NCI-H1105 (cell line): ENCODE measurements around the gene TBC1D22B.

Source experiments
- DNase-seq: peaks from one replicate; lab custom pipeline; 2025; lab: John Stamatoyannopoulos, UW

TBC1D22B gene

GRCh38 chr6:37239950-37240713 lies 17.4 kb upstream of the TBC1D22B start:
- peak; percentile 96 for DNase-seq

- DNase-seq, result no peak
Observed at GRCh38 chr6:37241131-37241530, 16.4 kb upstream of the TBC1D22B start.

- DNase-seq, result no peak
Observed at GRCh38 chr6:37241775-37242428, 15.7 kb upstream of the TBC1D22B start.

- DNase-seq, result no peak
Observed at GRCh38 chr6:37242429-37243052, 15.0 kb upstream of the TBC1D22B start.

- no peak for DNase-seq
Observed at GRCh38 chr6:37243131-37243815, 14.3 kb upstream of the TBC1D22B start.

GRCh38 chr6:37243816-37244370 lies 13.7 kb upstream of the TBC1D22B start:
- no peak for DNase-seq

- peak; percentile 96 for DNase-seq
Observed at GRCh38 chr6:37244430-37245310, 12.9 kb upstream of the TBC1D22B start.

GRCh38 chr6:37251211-37251780 lies 6.3 kb upstream of the TBC1D22B start:
- no peak for DNase-seq

GRCh38 chr6:37253486-37254007 lies 4.0 kb upstream of the TBC1D22B start:
- DNase-seq, result no peak

- no peak for DNase-seq
Observed at GRCh38 chr6:37254881-37255280, 2.7 kb upstream of the TBC1D22B start.

- DNase-seq, result no peak
Observed at GRCh38 chr6:37256692-37257319, 766 bp upstream of the TBC1D22B start.

GRCh38 chr6:37257320-37257633 lies 295 bp upstream of the TBC1D22B start:
- no peak for DNase-seq

GRCh38 chr6:37258405-37259105 lies 983 bp downstream of the TBC1D22B start:
- peak; percentile 12 for DNase-seq

GRCh38 chr6:37259191-37259590 lies 1.6 kb downstream of the TBC1D22B start:
- DNase-seq, result no peak

GRCh38 chr6:37260040-37260439 lies 2.5 kb downstream of the TBC1D22B start:
- no peak for DNase-seq

GRCh38 chr6:37260444-37260843 lies 2.9 kb downstream of the TBC1D22B start:
- DNase-seq, result no peak

- DNase-seq, result no peak
Observed at GRCh38 chr6:37261198-37261597, 3.6 kb downstream of the TBC1D22B start.

GRCh38 chr6:37262446-37263026 lies 5.0 kb downstream of the TBC1D22B start:
- no peak for DNase-seq

- DNase-seq, result no peak
Observed at GRCh38 chr6:37265001-37265400, 7.4 kb downstream of the TBC1D22B start.
